Parietal lobe (tissue), 2 donors: ENCODE measurements around the gene HFM1. TPM values are rescaled to one million over a fixed set of nuclear protein-coding genes. Genes with fewer than 3 reads are reported as not detected.

Experiments
- small RNA-seq: library from RNA; depleted of rRNA; stranded (forward); fragments of <200 nt; gene quantifications from one replicate; pipeline ENCODE3, GENCODE V24; 2014; ENCODE audit warnings: low replicate concordance
- total RNA-seq: library from RNA; depleted of rRNA; stranded (reverse); fragments of >200 nt; gene quantifications from one replicate; pipeline ENCODE4 v1.2.3, GENCODE V29; 2014

HFM1 gene
- total RNA-seq: 53.8 TPM

GRCh38 chr1:91404151-91405012, at the start of gene HFM1:
Gene HFM1 (minus strand): TSS chr1:91404837. CDS start chr1:91401082, 3,755 bp downstream.

Small RNA genes within 50 kb of the gene (small RNA-seq; reads per million reads assigned to genes)
- not detected for gene RF00019

Other genes with a start within 250 kb of the HFM1 start
- gene CDC7, start 96.0 kb upstream of the HFM1 start, total RNA-seq: 21.0 TPM